WTC11 (cell line): Measurements from ENCODE around the gene PITX1. TPM values are rescaled to one million over a fixed set of nuclear protein-coding genes. Genes with fewer than 3 reads are reported as not detected.

ENCODE experiments used
- ATAC-seq: fragments of 200-7000 bp; cut with Tn5 transposase; 2 replicates; pipeline ENCODE4 v1.10.0; 2021; ENCODE audit warnings: mild to moderate bottlenecking, moderate library complexity
- CTCF ChIA-PET: fragments of 300-600 bp; sonication (Branson Sonifier 250); formaldehyde crosslinking; loops from one replicate; lab custom pipeline; 2021; ENCODE audit warnings: antibody characterized with exemption; lab: Charles Lee
- POLR2A ChIA-PET: fragments of 350-600 bp; sonication (Branson Sonifier 250); formaldehyde crosslinking; loops from one replicate; lab custom pipeline; 2021; ENCODE audit warnings: antibody characterized with exemption; lab: Charles Lee
- DNase-seq: peaks from one replicate; pipeline ENCODE4 v3.0.0; 2021; ENCODE audit warnings: low spot score
- H3K27ac Mint-ChIP-seq: 2 replicates; pipeline ENCODE4 v1.8.0; 2021; ENCODE audit warnings: mixed read lengths
- H3K27me3 Mint-ChIP-seq: 2 replicates; pipeline ENCODE4 v1.8.0; 2021; ENCODE audit warnings: low read depth, mild to moderate bottlenecking, moderate library complexity, mixed read lengths
- H3K36me3 Mint-ChIP-seq: 2 replicates; pipeline ENCODE4 v1.8.0; 2021; ENCODE audit warnings: mixed read lengths
- H3K4me1 Mint-ChIP-seq: 2 replicates; pipeline ENCODE4 v1.8.0; 2022; ENCODE audit warnings: mixed read lengths
- H3K4me3 Mint-ChIP-seq: 2 replicates; pipeline ENCODE4 v1.8.0; 2021; ENCODE audit warnings: mild to moderate bottlenecking, moderate library complexity, mixed read lengths
- H3K9me3 Mint-ChIP-seq: 2 replicates; pipeline ENCODE4 v1.8.0; 2021; ENCODE audit warnings: mixed read lengths
- JUN ChIP-seq: sonication (generic); formaldehyde crosslinking; IDR thresholded peaks from 2 replicates; pipeline ENCODE4 v1.8.0; 2023; ENCODE audit warnings: mild to moderate bottlenecking, missing genetic modification reagents
- MYBL2 ChIP-seq: sonication (generic); formaldehyde crosslinking; IDR thresholded peaks from 2 replicates; pipeline ENCODE4 v1.8.1; 2023; ENCODE audit warnings: mild to moderate bottlenecking, moderate library complexity, missing genetic modification reagents
- NR1H2 ChIP-seq: sonication (generic); formaldehyde crosslinking; IDR thresholded peaks from 2 replicates; pipeline ENCODE4 v1.9.0; 2021; ENCODE audit warnings: mild to moderate bottlenecking, moderate library complexity, missing genetic modification reagents
- SMAD4 ChIP-seq: sonication (generic); formaldehyde crosslinking; IDR thresholded peaks from 2 replicates; pipeline ENCODE4 v1.8.0; 2022; ENCODE audit warnings: mild to moderate bottlenecking, missing genetic modification reagents
- TP53 ChIP-seq: sonication (generic); formaldehyde crosslinking; IDR thresholded peaks from 2 replicates; pipeline ENCODE4 v1.8.1; 2023; ENCODE audit warnings: mild to moderate bottlenecking, missing genetic modification reagents
- ZNF423 ChIP-seq: fragments of 250-450 bp; sonication (Bioruptor Pico); IDR thresholded peaks from 2 replicates; pipeline ENCODE4 v2.1.2; 2022; ENCODE audit warnings: mild to moderate bottlenecking, moderate library complexity
- total RNA-seq: library from RNA; stranded (reverse); gene quantifications from 3 replicates; pipeline ENCODE4 v1.2.3, GENCODE V29; 2021
- TF ChIP-seq, protein P1 (sequence below): fragments of 200-600 bp; IDR thresholded peaks from 2 replicates; pipeline ENCODE4 v1.8.0; 2022; ENCODE audit warnings: antibody characterized with exemption
- TF ChIP-seq, protein P2 (sequence below): sonication (generic); formaldehyde crosslinking; IDR thresholded peaks from 2 replicates; pipeline ENCODE4 v1.8.1; 2022; ENCODE audit warnings: low read depth, mild to moderate bottlenecking, moderate library complexity, missing genetic modification reagents, borderline replicate concordance
- TF ChIP-seq, protein P3 (sequence below): sonication (generic); formaldehyde crosslinking; IDR thresholded peaks from 2 replicates; pipeline ENCODE4 v1.8.0; 2023; ENCODE audit warnings: mild to moderate bottlenecking, missing genetic modification reagents
- TF ChIP-seq, protein P4 (sequence below): sonication (generic); formaldehyde crosslinking; IDR thresholded peaks from 2 replicates; pipeline ENCODE4 v1.8.1; 2023; ENCODE audit warnings: mild to moderate bottlenecking, missing genetic modification reagents, moderate library complexity
- TF ChIP-seq, protein P5 (sequence below): sonication (generic); formaldehyde crosslinking; IDR thresholded peaks from 2 replicates; pipeline ENCODE4 v1.8.0; 2022; ENCODE audit warnings: mild to moderate bottlenecking, missing genetic modification reagents
- TF ChIP-seq, protein P6 (sequence below): fragments of 250-450 bp; sonication (Bioruptor Pico); IDR thresholded peaks from 2 replicates; pipeline ENCODE4 v1.9.0; 2021; ENCODE audit warnings: mild to moderate bottlenecking
- TF ChIP-seq, protein P7 (sequence below): sonication (generic); formaldehyde crosslinking; IDR thresholded peaks from 2 replicates; pipeline ENCODE4 v1.8.1; 2022; ENCODE audit warnings: missing genetic modification reagents, borderline replicate concordance
- TF ChIP-seq, protein P8 (sequence below): sonication (generic); formaldehyde crosslinking; IDR thresholded peaks from 2 replicates; pipeline ENCODE4 v1.8.0; 2022; ENCODE audit warnings: missing genetic modification reagents

PITX1 gene
- total RNA-seq, 1 experiment from 2014 or later = 0.13 TPM

DNA sequence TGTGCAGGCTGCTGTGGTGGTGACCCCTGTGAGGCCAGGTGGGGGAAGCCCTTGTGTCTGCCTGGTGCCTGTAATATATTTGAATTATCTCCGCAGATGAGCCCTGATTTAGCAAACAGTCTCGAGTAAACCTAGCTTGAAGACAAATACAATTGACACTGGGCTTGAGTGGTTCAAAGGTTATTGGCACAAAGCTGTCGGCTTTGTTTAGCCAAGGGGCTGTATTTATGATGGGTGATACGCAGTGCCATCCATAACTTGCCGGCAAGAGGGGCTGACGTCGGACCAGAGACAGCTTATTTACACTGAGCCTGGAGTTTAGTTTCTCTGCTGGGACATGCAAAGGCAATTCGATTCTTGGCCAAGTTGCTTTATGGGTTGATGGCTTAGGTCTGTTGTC lies 20.0 kb upstream of the PITX1 start (continued):
- TF ChIP-seq, protein P1, sequence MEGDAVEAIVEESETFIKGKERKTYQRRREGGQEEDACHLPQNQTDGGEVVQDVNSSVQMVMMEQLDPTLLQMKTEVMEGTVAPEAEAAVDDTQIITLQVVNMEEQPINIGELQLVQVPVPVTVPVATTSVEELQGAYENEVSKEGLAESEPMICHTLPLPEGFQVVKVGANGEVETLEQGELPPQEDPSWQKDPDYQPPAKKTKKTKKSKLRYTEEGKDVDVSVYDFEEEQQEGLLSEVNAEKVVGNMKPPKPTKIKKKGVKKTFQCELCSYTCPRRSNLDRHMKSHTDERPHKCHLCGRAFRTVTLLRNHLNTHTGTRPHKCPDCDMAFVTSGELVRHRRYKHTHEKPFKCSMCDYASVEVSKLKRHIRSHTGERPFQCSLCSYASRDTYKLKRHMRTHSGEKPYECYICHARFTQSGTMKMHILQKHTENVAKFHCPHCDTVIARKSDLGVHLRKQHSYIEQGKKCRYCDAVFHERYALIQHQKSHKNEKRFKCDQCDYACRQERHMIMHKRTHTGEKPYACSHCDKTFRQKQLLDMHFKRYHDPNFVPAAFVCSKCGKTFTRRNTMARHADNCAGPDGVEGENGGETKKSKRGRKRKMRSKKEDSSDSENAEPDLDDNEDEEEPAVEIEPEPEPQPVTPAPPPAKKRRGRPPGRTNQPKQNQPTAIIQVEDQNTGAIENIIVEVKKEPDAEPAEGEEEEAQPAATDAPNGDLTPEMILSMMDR = no peak
- TF ChIP-seq, protein P2, sequence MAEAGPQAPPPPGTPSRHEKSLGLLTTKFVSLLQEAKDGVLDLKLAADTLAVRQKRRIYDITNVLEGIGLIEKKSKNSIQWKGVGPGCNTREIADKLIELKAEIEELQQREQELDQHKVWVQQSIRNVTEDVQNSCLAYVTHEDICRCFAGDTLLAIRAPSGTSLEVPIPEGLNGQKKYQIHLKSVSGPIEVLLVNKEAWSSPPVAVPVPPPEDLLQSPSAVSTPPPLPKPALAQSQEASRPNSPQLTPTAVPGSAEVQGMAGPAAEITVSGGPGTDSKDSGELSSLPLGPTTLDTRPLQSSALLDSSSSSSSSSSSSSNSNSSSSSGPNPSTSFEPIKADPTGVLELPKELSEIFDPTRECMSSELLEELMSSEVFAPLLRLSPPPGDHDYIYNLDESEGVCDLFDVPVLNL (CRISPR knock-in tag) = no peak

DNA sequence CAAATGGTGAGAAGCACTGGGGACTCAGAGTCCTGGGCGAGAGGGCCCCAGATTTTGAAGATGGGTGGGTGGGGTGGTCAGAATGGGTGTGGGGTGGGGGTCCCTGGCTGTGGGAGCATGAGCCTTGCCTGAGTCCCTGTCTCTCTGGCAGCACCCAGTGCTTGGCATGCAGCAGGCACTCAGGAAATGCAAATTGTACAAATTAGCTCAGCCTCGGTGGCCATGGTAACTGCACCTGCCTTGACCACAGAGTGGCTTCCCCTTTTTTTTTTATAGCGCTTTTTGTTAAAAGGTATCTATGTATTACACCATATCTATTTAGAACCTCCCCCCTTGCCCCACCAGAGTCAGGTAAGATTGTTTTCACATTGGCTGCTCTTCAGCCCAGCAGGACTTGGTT lies 19.2 kb upstream of the PITX1 start:
- ATAC-seq (no peak), DNase-seq (no peak)
- CTCF ChIA-PET = interaction anchor here (0.7 to 1.4 kb wide), 4 partner anchors 11 to 501 kb away, joined by 3 read pairs; no protein-coding TSS in a partner anchor
- POLR2A ChIA-PET = interaction anchor here (1.4 kb wide), 1 partner anchor 18 kb away, joined by 4 read pairs; no protein-coding TSS in a partner anchor
- Mint-ChIP-seq H3K27me3 (peaks cover 61% of the 10 kb centered on the region), H3K4me3 (no peak overlapping the region), H3K9me3 (no peaks in the 10 kb centered on the region), H3K4me1 (peaks cover 10% of the 10 kb centered on the region), H3K27ac (no peak overlapping the region), H3K36me3 (no peaks in the 10 kb centered on the region)
- TF ChIP-seq, protein P3, sequence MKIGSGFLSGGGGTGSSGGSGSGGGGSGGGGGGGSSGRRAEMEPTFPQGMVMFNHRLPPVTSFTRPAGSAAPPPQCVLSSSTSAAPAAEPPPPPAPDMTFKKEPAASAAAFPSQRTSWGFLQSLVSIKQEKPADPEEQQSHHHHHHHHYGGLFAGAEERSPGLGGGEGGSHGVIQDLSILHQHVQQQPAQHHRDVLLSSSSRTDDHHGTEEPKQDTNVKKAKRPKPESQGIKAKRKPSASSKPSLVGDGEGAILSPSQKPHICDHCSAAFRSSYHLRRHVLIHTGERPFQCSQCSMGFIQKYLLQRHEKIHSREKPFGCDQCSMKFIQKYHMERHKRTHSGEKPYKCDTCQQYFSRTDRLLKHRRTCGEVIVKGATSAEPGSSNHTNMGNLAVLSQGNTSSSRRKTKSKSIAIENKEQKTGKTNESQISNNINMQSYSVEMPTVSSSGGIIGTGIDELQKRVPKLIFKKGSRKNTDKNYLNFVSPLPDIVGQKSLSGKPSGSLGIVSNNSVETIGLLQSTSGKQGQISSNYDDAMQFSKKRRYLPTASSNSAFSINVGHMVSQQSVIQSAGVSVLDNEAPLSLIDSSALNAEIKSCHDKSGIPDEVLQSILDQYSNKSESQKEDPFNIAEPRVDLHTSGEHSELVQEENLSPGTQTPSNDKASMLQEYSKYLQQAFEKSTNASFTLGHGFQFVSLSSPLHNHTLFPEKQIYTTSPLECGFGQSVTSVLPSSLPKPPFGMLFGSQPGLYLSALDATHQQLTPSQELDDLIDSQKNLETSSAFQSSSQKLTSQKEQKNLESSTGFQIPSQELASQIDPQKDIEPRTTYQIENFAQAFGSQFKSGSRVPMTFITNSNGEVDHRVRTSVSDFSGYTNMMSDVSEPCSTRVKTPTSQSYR (CRISPR knock-in tag) = no peak
- TF ChIP-seq, protein P4, sequence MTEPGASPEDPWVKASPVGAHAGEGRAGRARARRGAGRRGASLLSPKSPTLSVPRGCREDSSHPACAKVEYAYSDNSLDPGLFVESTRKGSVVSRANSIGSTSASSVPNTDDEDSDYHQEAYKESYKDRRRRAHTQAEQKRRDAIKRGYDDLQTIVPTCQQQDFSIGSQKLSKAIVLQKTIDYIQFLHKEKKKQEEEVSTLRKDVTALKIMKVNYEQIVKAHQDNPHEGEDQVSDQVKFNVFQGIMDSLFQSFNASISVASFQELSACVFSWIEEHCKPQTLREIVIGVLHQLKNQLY (CRISPR knock-in tag) = no peak
- TF ChIP-seq JUN = no peak
- no peak for TF ChIP-seq NR1H2 (CRISPR knock-in tag)
- TF ChIP-seq SMAD4 = no peak
- TF ChIP-seq, protein P5, sequence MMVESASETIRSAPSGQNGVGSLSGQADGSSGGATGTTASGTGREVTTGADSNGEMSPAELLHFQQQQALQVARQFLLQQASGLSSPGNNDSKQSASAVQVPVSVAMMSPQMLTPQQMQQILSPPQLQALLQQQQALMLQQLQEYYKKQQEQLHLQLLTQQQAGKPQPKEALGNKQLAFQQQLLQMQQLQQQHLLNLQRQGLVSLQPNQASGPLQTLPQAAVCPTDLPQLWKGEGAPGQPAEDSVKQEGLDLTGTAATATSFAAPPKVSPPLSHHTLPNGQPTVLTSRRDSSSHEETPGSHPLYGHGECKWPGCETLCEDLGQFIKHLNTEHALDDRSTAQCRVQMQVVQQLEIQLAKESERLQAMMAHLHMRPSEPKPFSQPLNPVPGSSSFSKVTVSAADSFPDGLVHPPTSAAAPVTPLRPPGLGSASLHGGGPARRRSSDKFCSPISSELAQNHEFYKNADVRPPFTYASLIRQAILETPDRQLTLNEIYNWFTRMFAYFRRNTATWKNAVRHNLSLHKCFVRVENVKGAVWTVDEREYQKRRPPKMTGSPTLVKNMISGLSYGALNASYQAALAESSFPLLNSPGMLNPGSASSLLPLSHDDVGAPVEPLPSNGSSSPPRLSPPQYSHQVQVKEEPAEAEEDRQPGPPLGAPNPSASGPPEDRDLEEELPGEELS = no peak
- TF ChIP-seq, protein P6, sequence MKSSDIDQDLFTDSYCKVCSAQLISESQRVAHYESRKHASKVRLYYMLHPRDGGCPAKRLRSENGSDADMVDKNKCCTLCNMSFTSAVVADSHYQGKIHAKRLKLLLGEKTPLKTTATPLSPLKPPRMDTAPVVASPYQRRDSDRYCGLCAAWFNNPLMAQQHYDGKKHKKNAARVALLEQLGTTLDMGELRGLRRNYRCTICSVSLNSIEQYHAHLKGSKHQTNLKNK (CRISPR knock-in tag) = no peak

DNA sequence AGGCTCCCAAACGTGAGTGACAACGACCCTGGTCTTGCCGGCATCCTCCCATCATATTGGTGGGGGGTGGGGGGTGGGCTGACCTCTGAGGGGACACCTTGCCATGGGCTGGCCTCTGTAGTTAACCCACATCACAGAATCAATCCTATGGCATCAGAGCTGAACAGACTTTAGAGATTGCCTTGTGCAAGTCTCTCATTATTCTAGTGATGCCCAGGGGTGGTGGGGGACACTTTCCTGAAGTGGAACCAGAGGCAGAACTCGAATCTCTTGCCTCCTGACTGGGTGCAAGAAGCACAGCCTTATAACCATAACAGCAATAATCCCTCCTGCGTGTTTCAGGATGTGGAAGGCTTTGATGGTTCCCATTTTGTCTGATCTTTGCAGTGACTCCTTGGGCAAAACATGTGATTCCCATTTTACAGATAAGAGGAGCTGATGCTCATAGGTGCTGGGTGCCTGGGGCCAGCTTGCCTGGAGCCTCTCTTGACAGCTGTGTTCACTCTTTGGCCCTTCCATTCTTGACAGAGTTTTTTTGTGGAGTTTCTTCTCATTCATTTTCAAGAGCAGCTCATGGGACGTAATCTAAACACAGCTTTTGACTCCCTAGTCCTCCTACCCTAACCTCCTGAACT lies 18.6 kb upstream of the PITX1 start:
- ChIA-PET POLR2A (interaction anchor here (1.4 kb wide), 1 partner anchor 18 kb away, joined by 4 read pairs; no protein-coding TSS in a partner anchor), CTCF (interaction anchor here (0.7 to 1.4 kb wide), 4 partner anchors 10 to 501 kb away, joined by 3 read pairs; no protein-coding TSS in a partner anchor)
- no peak overlapping the region for H3K4me3 Mint-ChIP-seq
- H3K36me3 Mint-ChIP-seq = no peaks in the 10 kb centered on the region
- no peak overlapping the region for H3K27ac Mint-ChIP-seq
- no peaks in the 10 kb centered on the region for H3K9me3 Mint-ChIP-seq
- peaks cover 67% of the 10 kb centered on the region for H3K27me3 Mint-ChIP-seq
- DNase-seq (no peak), ATAC-seq (no peak)
- H3K4me1 Mint-ChIP-seq = peaks cover 10% of the 10 kb centered on the region
- no peak for TF ChIP-seq TP53 (CRISPR knock-in tag)
- TF ChIP-seq, protein P7, sequence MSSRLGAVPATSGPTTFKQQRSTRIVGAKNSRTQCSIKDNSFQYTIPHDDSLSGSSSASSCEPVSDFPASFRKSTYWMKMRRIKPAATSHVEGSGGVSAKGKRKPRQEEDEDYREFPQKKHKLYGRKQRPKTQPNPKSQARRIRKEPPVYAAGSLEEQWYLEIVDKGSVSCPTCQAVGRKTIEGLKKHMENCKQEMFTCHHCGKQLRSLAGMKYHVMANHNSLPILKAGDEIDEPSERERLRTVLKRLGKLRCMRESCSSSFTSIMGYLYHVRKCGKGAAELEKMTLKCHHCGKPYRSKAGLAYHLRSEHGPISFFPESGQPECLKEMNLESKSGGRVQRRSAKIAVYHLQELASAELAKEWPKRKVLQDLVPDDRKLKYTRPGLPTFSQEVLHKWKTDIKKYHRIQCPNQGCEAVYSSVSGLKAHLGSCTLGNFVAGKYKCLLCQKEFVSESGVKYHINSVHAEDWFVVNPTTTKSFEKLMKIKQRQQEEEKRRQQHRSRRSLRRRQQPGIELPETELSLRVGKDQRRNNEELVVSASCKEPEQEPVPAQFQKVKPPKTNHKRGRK (CRISPR knock-in tag) = no peak
- TF ChIP-seq MYBL2 (CRISPR knock-in tag) = no peak
- no peak for TF ChIP-seq ZNF423 (CRISPR knock-in tag)
- TF ChIP-seq, protein P8, sequence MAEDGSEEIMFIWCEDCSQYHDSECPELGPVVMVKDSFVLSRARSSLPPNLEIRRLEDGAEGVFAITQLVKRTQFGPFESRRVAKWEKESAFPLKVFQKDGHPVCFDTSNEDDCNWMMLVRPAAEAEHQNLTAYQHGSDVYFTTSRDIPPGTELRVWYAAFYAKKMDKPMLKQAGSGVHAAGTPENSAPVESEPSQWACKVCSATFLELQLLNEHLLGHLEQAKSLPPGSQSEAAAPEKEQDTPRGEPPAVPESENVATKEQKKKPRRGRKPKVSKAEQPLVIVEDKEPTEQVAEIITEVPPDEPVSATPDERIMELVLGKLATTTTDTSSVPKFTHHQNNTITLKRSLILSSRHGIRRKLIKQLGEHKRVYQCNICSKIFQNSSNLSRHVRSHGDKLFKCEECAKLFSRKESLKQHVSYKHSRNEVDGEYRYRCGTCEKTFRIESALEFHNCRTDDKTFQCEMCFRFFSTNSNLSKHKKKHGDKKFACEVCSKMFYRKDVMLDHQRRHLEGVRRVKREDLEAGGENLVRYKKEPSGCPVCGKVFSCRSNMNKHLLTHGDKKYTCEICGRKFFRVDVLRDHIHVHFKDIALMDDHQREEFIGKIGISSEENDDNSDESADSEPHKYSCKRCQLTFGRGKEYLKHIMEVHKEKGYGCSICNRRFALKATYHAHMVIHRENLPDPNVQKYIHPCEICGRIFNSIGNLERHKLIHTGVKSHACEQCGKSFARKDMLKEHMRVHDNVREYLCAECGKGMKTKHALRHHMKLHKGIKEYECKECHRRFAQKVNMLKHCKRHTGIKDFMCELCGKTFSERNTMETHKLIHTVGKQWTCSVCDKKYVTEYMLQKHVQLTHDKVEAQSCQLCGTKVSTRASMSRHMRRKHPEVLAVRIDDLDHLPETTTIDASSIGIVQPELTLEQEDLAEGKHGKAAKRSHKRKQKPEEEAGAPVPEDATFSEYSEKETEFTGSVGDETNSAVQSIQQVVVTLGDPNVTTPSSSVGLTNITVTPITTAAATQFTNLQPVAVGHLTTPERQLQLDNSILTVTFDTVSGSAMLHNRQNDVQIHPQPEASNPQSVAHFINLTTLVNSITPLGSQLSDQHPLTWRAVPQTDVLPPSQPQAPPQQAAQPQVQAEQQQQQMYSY = no peak
